Measurements from ENCODE around the gene PAMR1. TPM values are rescaled to one million over a fixed set of nuclear protein-coding genes. Genes with fewer than 3 reads are reported as not detected.
A peak's percentile ranks its signal among the peaks of the same experiment; 100 is the strongest.

The PAMR1 gene
- total RNA-seq, 1 donor from 2014 or later: 12.4 TPM

DNA sequence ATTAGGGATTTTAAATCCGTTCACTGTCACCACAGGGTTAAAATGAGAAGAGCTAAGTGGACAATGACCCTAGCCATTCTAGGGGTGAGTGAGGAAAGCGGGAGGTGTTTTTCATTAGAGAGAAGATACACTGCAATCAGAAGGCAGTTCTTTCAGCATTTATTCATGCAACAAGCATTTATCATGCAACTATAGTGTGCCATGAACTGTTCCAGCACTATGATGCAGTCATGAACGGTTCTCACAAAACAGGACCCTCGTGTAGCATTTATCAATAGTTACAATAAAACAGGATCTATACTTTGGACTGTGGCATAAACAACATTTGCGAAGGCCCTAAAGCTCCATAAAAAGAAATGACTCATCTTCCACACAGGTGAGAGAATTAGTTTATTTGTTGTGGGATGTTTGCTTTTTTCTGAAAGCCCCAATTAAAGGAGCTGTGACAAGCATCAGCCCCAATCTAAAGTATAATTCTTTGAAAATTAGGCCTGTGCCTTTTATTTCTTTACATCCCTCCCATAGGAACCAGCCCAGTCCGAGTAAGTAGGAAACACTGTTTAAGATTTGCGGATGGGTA lies 51.5 kb downstream of the PAMR1 start:
- no peak for DNase-seq
- intact Hi-C loops (cut with micrococcal nuclease): no loop called here
- no peak for ATAC-seq

DNA sequence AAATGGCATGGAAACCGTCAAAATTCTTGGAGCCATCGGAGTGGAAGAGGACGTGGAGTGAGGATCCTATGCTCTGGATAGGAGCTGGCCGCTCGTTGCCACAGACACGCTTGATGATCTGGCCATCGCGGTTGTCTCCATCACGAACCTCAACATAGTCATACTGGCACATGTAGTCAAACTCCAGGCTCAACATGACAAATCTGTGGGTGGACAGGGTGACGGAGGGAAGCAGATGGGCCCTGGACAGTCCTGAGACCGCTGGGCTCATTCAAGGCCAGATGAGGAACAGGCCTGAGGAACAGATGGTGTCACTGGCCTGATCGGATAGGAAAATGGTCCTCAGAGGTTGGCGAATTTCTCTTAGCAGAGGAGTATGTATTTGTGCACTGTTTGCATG lies 54.8 kb downstream of the PAMR1 start:
- ATAC-seq (no peak), DNase-seq (no peak)
- intact Hi-C loops (cut with micrococcal nuclease): no loop called here

DNA sequence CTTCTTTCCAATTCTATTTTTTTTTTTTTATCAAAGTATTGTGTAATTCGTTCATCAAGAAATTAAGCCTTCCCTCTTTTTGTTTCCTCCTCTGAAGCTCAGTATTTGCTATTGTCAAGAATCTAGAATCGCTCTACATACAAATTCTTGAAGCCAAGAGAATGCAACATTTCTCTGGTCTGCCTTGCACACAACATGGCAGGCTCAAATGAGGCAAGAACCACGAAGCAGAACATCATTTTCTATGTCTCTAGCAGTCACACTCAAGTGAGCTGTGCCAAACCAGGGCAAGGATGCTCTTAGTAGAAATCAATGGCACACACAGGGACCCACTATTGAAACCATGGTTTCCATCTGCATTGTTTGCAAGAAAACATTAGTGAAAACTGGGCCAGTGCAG lies 59.4 kb downstream of the PAMR1 start:
- DNase-seq (no peak), ATAC-seq (no peak)
- intact Hi-C loops (cut with micrococcal nuclease): no loop called here

DNA sequence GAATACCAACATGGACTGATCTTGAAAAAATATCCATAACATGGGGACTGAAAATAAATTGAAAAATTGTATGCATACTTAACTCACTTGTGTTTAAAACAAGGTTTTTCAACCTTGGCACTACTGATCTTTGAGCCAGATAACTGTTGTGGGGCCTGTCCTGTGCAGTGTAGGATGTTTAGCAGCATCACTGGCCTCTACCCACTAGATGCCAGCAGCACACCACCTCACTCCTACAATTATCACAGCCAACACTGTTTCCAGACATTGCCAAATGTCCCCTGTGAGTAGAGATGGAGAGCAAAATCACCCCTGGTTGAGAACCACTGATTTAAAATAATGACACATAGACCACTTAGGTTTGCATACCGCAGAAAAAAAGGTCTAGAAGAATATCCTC lies 61.1 kb downstream of the PAMR1 start:
- DNase-seq: no peak
- intact Hi-C loops (cut with micrococcal nuclease): no loop called here
- no peak for ATAC-seq

DNA sequence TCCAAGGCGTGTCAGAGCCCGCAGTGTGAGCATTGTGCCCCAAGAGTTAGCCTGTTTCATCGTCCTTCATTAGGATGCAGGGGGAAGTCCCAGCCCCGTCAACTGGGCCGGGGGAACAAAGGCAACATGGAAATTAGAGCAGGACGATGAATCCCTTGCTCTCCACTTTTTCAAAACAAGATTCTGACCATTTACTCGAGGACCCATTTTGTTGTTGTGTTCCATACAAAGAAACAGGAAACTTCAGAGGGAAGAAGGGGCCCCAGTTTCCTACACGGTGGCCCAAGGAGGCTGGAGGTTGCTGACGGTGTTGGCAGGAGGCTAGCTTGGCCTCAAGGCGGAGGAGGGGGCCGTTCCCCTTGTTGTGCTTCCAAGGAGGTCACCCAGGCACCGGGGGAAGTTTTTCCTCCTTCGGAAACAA lies 62.1 kb downstream of the PAMR1 start:
- intact Hi-C loops (cut with micrococcal nuclease): no loop called here
- DNase-seq: no peak
- no peak for ATAC-seq

DNA sequence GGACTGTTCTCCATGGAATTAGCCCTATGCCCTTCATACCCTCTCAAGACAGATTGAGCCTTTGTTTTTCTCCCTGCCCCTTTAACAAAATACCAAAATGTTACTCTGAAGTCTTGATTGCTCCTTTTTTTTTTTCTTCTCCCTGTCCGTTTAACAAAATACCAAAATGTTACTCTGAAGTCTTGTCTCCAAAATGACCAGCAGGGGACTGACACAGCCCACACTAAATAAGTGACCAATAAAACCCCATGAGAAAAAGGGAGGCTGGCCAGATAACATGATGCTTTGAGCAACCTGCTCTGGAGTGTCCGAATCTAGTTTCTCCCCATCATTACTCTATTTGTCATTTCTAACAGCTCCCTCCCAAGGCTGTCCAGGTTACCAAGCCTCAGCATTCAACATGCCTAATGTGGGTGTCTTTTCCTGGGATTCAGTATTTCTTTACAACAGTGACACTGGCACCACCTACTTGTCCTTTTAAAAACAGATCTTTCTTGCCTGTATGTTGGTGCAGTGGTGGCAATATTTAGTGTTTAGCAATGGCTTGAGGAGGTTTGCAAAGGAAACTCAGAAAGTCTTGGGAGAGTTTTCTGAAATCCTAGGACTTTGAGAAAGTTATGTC lies 63.4 kb downstream of the PAMR1 start:
- DNase-seq: no peak
- intact Hi-C loops (cut with micrococcal nuclease): no loop called here
- no peak for ATAC-seq

DNA sequence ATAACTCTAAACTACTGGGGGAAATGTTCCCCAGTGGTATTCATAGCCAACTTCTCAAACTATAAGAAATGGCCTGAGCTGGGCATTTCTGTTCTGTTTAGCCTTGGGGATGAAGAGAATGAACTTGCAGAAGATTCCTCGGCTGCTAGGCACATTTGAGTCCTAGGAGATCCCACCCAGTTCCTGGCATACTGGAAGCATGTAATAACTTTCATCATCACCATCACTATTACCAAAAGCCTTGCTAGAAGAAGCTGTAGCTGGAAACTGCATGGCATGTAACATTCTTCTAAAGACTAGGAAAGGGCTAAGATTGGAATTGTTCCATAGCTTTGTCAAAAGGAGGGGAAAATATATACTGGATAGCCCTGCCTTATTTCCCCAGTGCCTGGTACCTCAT lies 65.9 kb downstream of the PAMR1 start:
- intact Hi-C loops (cut with micrococcal nuclease): no loop called here
- no peak for DNase-seq
- no peak for ATAC-seq

DNA sequence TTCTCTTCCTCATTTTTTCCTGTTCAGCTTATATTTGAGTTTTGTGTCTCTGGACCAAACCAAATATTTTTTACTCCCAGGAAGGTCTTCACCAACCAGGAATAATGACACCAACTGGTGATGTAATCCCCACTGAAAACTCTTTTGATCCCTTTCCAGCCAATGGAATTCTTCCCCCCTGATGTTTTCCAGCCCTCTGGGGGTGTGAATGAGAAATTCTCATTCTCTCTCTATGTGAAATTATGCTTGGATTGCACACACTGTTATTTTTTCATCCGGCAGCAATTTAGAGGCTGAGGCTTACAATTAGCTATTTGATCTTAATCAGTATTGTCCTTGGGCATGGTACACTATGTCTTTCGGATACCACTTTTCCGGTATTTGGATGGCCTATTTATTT lies 66.6 kb downstream of the PAMR1 start:
- intact Hi-C loops (cut with micrococcal nuclease): no loop called here
- DNase-seq: no peak

DNA sequence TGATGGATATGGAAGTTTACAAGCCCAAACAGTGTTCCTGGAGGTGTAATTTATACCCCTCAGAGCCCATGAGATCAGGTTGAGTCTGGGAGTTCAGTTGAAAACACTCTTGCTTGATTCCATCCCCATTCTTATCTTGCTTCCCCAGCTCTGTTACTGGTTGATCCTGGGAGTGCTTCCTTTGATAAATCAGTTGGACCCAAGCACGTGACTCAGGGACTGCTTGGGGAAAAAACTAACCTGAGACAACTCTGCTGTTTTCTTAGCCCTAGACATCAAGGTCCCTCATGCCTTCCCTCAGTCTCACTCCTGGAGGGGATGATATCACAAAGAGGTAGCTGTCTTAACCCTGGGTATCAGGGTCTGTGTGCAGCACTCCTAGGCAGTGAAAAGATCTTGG lies 71.1 kb downstream of the PAMR1 start:
- intact Hi-C loops (cut with micrococcal nuclease): no loop called here
- DNase-seq: no peak
- ATAC-seq: no peak

More for the DNA sequence above, 66.6 kb downstream of the PAMR1 start:
- no peak for ATAC-seq

DNA sequence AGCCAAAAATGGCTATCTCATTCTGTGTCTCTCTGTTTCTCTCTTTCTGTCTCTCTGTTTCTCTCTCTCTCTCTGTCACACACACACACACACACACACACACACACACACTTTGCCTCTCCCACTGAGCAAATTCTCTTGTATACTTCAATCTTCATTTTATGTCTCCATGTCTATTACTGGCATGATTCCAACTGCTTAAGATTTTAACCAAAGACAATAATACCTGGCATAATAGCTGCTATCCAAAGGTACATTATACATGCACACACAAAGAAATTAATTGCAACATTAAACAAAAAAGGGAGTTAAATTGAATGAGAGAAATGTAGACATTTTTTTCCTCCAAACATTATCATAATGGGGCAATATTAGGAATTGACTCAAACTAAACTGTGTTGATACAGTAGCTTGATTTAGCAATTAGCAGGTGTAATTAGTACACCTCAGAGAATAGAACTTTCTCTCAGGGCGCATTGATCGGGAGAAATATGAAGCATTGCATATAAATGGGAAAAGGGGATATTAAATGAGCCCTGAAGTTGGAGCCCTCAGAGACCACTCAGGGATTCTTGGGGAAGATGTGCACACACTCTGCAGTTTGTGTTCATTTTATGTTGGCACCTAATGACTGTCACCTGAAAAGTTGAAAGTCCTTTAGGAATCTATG lies 88.7 kb downstream of the PAMR1 start:
- no peak for ATAC-seq

DNA sequence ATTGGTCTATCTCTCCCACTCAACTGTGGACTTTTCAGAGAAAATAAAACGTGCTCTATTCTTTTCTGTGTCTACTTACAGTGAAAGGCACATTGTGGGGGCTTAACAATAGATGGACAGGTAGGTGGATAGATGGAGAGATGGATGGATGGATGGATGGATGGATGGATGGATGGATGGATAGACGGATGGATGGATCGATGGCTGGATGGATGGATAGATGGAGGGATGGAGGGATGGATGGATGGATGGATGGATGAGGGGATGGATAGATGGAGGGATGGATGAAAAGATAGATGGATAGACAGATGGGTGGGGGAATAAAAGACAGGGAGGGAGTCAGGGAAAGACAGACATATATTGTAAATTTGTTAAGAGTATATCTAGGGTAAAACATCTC lies 91.8 kb downstream of the PAMR1 start:
- DNase-seq (no peak), ATAC-seq (no peak)
- intact Hi-C loops (cut with micrococcal nuclease): no loop called here

More for the DNA sequence above, 88.7 kb downstream of the PAMR1 start:
- DNase-seq: no peak
- intact Hi-C loops (cut with micrococcal nuclease): no loop called here

DNA sequence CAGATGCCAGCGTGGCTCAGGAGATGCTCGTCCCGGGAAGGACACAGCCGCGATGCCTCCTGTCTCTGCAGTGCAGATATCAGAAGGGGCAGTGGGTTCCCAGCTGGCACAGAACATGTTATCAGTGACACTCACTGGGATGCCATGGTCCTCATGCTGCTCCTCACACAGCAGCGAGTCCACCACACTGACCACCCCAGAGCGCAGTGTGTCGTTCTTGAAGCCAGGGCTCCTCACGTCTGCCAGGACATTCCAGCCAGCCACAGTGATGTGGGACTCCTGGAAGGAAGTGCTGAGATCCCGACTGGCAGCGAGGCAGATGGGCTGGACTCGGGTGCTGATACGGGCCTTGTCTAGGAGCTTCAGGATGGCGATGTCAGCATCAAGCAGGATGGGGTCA lies 93.0 kb downstream of the PAMR1 start:
- no peak for ATAC-seq

DNA sequence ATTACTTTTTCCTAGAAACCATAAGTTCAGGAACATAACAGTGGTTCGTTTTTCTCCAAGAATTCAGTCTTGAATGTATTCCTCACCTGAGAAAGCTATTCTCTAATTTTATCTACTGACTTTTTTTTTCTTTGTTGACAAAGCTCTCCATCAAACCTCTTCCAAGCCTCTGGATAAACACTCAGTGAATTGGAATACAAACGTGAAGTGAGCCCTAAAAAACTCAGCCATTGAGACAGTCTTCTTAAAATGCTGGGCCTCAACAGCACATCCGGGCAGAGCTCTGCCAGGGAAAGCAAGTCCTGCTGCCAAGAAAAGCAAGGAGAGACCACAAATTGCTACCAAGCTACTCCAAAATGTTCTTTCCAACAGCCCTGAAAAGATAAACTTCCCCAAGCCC lies 98.3 kb downstream of the PAMR1 start:
- intact Hi-C loops (cut with micrococcal nuclease): no loop called here
- ATAC-seq (peak; percentile 75), DNase-seq (no peak)

More for the DNA sequence above, 93.0 kb downstream of the PAMR1 start:
- no peak for DNase-seq
- intact Hi-C loops (cut with micrococcal nuclease): no loop called here

DNA sequence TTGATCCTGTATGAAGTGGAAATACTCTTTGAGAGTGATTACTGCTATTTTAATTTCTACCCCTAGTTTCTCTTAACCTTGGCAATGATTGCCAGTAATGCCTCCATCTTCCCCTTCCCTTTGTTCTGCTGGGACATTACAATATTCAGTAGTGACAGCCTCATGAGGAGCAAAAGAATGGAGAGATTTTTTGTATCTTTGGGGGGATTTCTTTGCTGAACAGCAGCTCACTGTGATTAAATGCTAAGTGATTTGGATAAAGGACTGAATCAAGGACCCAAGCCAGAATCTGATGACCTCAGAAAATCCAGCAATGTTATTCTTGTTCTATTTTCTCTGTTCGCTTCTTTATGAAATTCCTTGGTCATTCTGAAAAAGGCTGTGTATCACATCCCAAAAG lies 99.1 kb downstream of the PAMR1 start:
- intact Hi-C loops (cut with micrococcal nuclease): no loop called here
- no peak for ATAC-seq
- no peak for DNase-seq

DNA sequence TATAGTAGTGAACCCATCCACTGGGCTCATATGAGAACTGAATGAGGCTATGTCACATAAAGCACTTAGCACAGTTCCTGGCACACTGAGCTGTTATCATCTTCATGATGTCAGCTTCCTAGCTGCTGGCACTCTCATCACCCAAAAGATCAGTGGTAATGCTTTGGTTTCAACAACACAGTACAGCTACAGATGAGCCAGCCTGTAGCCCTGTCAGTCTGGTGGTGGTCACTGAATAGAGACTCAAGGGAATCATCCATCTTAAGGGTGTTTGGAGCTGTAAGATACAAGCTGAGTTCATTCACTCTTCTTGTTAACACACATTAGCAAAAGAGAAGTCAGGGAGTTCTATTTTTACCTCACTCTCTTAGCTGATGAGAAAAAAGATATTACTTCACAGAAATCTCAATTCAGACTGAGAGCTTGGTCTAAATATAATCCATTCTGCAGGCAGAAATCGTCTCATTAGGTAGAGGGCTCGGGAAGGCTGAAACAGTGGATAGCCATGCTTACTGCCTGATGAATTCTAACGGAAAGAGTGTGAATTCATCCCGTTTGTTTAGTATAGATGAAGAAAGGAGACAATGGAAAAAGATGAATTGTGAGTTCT lies 99.7 kb downstream of the PAMR1 start:
- DNase-seq (no peak), ATAC-seq (no peak)
- intact Hi-C loops (cut with micrococcal nuclease): no loop called here

DNA sequence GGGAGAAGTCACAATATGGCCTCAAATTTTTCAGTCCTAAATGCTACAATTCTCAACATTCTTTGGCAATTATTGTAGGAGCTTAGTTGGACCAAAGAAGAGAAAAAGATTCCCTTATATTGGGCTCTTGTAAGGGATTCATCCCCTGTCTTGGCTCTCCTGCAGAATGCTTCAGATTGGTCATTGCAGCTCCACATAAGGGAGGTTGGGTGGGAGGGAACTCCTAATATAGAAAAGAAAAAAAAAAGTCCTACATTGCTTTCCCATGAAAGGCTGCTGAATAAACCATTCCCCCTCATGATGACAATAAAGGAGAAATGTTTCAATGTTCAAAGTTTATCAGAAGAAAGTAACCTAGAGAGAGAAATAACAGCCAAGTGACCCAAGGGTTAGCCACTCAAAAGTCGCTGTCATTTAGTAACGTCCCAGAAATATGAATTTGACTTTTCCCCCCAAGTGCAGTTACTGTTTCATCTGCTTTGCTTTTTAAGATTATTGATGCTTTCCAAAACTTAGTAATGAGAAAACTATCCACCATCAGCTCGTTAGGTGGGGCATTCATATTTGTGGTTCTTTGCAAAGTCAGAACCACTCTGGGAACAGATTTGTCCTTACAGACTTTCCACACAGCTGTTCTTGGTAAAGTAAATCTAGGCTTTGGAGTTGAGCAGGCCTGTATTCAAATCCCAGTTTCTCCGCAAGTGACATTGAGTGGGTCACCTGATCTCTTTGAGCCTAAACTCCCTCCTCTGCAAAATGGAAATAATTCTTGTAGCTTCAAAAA lies 101.1 kb downstream of the PAMR1 start:
- no peak for ATAC-seq
- intact Hi-C loops (cut with micrococcal nuclease): no loop called here

DNA sequence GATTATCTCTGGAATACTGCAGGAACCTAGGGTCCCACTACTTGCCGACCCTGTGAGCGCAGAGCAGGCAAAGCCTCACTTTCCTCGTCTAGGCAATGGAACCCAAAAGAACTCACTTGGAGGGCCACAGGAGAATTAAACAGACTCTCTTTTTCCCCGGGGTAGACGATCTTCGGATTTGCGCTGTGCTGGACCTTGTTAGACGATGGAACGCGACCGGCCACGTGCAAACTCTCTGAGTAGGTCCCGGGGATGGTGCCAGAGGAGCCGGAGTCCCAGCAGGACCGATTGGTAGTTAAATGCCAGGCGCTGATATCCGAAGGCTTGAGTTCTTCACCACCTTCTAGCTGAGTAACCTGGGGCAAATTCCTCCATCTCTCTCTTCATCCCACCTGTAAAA lies 105.0 kb downstream of the PAMR1 start:
- DNase-seq (no peak), ATAC-seq (peak; percentile 22)

More for the DNA sequence above, 101.1 kb downstream of the PAMR1 start:
- DNase-seq: no peak

DNA sequence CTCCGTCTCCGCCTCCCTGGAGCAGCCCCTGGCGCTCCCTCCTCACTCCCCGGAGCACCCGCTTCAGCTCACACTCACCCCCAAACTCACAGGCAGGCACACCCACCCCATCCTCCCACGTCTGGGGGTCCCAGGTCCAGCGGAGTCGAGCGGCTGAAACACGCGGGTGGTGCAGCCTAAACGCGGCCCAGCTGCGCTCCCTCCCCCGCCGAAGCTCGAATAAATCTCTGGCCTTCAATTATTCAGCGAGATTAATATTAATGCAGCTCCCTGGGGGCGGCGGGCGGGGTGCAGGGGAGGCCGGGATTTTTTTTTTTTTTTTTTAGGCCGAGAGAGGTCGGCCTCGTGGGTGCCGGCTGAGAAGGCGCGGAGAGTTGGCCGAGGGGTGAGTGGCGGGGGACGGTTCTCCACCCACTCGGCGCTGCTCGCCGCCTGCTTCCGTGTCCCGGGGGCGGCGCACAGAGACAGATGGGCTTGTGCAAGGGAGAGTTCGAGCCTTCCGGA lies 105.5 kb downstream of the PAMR1 start:
- peak; percentile 66 for ATAC-seq
- intact Hi-C loops (cut with micrococcal nuclease): no loop called here
- DNase-seq: peak; percentile 43

More for the DNA sequence above, 105.0 kb downstream of the PAMR1 start:
- intact Hi-C loops (cut with micrococcal nuclease): no loop called here

DNA sequence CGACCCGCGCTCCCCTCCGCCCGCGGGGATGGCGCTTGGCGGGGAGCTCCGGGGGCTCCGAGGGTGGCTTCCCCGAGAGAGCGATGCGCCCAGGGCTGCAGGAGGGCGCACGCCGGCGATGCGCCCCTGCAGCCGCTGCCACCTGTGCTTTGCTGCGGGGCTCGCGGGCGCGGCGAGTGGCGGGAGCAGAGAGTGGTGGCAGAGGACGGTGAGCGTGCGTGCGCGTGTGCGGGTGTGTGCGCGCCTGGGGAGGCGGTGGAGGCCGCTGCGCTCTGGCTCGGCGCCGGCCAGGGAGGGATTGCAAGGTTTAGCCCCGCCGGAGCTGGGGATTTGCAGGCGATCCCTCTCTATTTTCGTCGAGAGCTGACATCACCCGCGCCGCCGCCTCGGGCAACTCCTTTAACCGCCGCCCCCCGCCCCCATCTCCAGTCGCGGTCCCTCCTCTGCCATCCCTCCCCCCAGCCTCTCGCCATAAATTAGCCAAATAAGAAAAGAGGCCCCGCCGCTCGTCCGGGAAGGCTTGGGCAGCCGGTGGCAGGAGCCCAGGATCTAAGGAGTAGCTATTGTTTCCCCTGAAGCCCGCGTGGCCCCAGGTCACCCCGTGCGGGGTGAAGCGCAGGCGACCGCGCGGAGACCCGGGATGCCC lies 106.1 kb downstream of the PAMR1 start, which contains the start of gene SLC1A2:
SLC1A2 (minus strand) TSS at position 375 of the 646 bp plus-strand sequence. CDS start 592 bp downstream, outside the sequence.
- peak; percentile 69 for ATAC-seq
- intact Hi-C loops (cut with micrococcal nuclease): no loop called here
- peak; percentile 45 for DNase-seq
